ENCODE measurements around the gene CS.

- TF ChIP-seq POLR2A (IDR thresholded peaks at IDR 0.05) (no peak), CTCF (IDR thresholded peaks at IDR 0.05) (no peak)
These were observed 750 bp downstream of the CS start for GRCh38 chr12:56299308-56299852.

All from uterus (tissue), 2 donors.